IPS-NIHi11 (cell line): ENCODE data around the gene SLF2.

Source experiments
- DNase-seq: peaks from one replicate; pipeline ENCODE4 v3.0.0; 2012; ENCODE audit warnings: mixed read lengths, low spot score

The SLF2 gene

DNA sequence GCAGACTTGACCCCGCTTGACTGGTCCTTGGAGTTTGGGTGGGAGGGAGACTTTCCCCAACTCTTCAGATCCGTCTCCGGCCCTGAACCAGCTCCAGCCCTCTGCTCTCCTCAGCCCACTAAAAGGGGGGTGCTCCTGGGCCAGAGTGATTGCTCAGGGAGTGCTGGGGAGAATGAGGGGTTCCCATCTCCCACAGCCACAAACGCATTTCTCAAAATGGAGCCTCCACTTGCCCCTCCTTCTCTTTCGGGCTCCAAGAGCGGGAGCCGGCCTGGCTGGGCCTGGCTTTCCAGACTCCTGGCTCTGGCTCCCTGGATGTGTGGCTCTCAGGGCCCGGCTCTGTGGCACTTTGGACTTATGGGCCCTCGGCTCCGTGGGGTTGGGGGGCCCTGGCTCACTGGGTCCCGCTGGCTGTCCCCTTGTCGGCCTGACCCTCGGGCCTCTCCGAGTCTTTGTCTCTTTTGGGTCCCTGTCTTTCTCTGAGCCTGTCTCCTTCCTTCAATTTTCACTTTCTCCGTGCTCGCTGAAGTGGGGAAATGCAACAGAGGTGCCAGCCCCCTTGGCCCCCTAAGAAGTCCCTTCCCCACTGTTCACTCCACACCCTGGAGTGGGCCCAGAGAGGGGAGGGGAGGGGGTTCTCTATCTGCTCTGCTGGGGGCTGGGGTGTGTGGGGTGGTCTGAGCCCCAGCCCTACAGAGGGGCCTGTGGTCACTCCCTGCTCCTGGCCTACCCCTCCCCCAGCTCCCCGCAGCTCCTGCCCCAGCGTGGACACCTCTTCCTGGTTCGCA lies 87.6 kb downstream of the SLF2 start:
- DNase-seq, result no peak

DNA sequence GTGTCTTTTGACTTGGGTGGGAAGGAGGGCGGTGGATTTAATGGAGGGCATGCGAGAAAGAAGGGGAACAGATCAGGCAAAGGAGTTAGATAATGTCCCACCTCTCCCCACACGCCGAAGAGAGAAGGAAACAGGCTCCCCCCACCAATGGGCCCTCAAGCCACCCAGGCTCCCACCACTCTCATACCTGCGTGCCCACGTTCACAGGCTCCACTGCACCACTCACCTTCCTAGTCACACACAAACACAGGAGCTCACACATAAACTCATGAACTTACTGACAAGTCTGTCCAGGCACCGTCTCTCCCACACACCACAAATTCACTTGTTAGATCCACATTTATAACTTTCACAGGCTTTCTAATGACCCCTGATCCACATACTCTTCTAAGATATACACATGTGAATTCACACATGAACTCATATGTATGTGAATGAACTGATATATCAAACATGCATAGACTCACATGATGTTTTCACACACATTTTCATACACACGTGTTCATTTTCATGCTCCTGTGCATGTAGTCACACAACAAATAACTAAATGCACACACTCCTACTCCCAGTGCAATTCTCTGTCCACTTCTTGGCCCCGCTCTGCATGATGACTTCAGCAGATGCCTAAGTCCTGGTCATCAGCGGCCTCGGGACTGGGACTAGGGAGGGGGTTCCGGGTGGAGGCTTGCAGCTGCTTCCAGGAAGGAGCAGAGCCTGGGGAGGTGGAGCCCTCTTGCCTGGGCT lies 88.3 kb downstream of the SLF2 start:
- no peak for DNase-seq

DNA sequence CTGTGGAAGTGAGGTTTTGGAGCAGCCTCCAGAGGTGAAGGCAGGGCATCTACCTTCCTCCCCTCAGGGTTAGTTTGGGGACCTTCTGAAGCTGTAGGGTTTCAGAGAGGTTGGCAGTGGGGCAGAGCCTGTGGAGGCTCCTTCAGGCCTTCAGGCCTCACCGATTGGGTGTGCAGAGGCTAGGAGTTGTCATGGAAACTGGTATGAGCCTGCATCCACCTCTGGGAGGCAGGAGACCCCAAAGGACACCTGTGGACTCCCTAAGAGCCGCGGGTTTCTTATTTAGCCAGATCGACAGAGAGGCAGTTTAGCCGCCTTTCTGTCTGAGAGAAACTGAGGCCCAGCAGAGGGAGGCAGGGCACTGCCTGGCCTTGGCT lies 88.9 kb downstream of the SLF2 start:
- no peak for DNase-seq

DNA sequence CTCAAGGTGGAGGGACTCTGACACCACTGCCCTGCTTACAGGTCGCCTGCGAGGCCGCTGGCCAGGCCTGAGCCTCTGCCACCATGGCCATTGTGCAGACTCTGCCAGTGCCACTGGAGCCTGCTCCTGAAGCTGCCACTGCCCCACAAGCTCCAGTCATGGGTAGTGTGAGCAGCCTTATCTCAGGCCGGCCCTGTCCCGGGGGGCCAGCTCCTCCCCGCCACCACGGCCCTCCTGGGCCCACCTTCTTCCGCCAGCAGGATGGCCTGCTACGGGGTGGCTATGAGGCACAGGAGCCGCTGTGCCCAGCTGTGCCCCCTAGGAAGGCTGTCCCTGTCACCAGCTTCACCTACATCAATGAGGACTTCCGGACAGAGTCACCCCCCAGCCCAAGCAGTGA lies 89.7 kb downstream of the SLF2 start:
- DNase-seq, result no peak

DNA sequence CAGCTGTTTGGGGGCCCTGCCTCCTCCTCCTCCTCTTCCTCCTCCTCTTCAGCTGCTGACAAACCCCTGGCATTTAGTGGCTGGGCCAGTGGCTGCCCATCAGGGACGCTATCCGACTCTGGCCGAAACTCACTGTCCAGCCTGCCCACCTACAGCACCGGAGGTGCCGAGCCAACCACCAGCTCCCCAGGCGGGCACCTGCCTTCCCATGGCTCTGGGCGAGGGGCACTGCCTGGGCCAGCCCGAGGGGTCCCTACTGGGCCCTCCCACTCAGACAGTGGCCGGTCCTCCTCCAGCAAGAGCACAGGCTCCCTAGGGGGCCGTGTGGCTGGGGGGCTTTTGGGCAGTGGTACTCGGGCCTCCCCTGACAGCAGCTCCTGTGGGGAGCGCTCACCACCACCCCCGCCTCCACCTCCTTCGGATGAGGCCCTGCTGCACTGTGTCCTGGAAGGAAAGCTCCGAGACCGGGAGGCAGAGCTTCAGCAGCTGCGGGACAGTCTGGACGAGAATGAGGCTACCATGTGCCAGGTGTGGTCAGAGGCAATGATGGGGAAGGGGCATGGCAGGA lies 91.0 kb downstream of the SLF2 start:
- no peak for DNase-seq

DNA sequence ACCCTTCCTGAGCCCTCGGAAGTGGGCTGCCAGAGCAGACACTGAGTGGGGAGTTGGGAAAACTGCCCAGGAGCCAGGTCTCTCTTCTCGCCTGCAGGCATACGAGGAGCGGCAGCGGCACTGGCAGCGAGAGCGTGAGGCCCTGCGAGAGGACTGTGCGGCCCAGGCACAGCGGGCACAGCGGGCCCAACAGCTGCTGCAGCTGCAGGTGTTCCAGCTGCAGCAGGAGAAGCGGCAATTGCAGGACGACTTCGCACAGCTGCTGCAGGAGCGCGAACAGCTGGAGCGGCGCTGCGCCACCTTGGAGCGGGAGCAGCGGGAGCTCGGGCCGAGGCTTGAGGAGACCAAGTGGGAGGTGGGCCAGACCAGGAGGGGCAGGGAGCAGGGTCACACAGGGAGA lies 92.6 kb downstream of the SLF2 start:
- no peak for DNase-seq

DNA sequence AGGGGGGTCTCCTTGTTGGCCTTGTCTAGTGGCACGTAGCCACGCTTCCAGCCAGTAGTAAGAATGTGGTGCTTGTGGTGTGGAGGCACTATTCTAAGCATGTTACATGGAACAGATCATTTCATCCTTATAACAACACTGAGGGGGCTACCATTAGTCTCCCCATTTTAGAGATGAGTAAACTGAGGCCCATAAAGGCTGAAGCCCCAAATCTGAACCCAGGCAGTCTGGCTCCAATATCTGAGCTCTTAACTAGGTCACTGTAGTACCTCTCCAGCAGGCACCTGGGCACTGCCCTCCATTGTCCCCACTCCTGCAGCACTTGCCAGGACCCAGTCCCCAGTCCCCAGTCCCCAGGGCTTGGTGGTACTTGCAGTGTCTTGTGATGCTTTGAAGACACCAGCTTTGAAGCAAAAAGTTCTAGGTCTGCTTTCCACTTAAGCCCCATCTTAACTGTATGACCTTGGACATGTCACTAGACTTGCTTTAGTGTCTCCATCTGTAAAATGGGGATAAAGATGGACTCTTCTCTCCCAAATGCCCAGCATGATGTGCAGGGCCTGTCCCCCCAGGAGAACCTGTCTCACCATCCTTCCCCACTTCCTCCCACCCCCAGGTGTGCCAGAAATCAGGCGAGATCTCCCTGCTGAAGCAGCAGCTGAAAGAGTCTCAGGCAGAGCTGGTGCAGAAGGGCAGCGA lies 93.3 kb downstream of the SLF2 start:
- no peak for DNase-seq

DNA sequence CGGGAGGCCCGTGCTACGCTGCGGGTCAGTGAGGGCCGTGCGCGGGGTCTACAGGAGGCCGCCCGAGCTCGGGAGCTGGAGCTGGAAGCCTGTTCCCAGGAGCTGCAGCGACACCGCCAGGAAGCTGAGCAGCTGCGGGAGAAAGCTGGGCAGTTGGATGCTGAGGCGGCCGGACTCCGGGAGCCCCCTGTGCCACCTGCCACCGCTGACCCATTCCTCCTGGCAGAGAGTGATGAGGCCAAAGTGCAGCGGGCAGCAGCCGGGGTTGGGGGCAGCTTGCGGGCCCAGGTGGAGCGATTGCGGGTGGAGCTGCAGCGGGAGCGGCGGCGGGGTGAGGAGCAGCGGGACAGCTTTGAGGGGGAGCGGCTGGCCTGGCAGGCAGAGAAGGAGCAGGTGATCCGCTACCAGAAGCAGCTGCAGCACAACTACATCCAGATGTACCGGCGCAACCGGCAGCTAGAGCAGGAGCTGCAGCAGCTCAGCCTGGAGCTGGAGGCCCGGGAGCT lies 93.9 kb downstream of the SLF2 start:
- no peak for DNase-seq

DNA sequence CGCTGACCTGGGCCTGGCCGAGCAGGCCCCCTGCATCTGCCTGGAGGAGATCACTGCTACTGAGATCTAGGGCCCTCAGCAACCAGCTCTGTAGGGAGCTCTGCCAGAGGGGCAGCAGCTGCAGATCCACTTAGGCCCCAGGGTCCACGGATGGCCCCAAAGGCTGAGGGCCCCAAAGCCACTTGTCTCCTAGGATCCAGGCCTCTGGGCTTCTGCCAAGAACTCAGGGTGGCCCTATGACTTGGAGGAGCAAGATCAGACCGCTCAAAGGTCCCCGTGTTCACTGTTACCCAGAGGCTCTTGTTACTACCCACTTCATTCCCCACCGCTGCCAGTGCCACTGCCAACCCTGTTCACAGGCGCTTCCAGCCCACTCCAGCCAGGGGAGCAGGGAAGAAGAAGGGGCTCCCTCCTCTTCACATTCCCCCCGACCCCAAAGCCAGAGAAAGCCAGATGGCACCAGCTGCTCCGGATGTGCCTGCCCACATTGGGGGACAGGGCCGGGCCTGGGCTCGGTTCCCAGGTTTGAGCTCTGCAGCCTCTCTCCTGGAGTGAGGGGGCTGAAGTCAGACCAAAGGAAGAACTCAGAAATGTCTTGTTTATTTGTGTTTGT lies 94.4 kb downstream of the SLF2 start:
- DNase-seq, result no peak

DNA sequence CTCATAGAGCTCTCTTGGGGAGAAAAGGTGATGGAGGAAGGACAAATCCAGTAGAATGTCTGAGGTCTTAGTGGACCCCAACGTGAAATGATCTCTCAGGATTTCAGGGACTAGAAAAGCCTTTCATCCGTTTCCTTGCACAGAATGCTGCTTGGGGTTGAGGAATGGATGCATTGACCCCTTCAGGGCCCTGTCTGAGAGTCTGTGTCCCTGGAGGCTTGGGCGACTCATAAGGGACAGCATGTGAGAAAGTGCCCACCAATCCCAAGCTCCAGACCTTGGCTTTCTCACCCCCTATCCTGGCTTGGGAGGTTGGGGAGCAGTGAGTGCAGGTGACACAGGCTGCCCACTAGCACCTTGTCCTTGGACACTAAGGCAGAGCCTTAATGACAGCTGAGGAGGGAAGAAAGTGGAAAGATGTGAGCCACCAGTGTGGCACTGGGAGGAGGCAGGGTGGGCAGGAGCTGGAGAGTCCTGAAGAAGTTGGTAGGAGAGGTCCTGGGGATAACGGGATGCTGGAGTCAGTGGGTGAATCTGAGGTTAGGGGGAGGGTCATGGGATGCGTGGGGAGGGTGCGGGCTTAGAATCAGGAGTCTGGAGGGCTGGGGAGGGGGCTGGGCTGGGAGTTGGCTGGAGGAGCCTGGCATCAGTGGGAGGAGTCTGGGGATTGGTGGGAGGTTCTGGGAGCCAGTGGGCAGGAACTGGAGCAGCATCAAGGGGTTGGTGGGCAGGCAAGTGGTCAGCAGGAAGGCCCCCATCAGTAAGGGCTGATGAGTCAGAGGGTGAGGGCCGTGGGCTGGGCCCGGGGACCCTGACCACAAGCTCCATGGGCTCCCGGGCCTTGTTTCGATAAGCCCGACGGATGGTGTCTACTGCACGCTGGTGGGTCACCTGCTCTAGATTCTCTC lies 95.4 kb downstream of the SLF2 start:
- DNase-seq, result no peak

DNA sequence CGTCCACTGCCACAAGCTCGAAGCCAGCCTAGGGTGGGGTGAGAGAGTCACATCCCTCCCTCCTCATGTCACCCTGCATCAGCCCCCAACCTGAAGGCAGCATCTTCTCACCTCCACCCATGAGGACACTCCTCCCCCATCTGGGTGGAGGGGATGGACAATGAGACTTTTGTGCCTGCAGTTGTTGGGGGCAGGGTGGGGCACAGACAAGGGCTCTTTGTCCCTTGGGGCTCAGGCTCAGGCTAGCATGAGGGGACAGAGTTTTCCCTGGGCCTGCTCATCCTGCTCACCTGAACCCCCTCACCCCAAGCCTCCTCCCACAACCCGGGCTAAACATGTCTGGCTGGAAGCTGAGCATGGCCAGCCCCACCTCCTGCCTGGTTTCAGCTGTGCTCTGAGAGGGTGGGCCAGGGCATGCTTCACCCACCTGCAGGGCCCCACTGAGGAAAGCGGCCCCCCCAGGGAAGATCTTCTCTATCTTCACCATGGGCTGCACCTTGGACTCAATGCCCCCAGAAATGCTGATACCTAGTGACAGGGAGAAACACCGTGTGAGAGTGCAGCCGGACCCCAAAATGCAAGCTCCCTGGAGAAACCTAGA lies 96.2 kb downstream of the SLF2 start:
- no peak for DNase-seq

DNA sequence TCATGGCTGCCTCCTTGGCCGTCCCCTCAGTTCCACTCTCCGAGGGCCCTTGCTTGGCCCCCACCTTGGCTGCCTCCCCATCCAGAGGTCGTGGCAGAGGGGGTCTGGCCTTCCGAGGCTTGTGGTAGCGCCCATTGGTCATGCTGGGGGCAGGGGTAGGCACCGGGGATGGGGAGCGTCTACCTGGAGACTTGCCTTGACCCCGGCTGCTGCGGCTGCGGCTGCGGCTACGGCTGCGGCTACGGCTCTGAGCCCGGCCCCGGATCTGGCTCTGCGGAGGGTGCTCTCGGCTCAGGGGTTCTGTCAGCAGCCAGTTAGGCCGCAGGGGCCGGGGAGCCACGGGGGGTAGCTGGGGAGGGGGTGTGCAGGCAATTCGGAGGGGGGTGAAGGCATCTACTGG lies 97.6 kb downstream of the SLF2 start:
- no peak for DNase-seq

DNA sequence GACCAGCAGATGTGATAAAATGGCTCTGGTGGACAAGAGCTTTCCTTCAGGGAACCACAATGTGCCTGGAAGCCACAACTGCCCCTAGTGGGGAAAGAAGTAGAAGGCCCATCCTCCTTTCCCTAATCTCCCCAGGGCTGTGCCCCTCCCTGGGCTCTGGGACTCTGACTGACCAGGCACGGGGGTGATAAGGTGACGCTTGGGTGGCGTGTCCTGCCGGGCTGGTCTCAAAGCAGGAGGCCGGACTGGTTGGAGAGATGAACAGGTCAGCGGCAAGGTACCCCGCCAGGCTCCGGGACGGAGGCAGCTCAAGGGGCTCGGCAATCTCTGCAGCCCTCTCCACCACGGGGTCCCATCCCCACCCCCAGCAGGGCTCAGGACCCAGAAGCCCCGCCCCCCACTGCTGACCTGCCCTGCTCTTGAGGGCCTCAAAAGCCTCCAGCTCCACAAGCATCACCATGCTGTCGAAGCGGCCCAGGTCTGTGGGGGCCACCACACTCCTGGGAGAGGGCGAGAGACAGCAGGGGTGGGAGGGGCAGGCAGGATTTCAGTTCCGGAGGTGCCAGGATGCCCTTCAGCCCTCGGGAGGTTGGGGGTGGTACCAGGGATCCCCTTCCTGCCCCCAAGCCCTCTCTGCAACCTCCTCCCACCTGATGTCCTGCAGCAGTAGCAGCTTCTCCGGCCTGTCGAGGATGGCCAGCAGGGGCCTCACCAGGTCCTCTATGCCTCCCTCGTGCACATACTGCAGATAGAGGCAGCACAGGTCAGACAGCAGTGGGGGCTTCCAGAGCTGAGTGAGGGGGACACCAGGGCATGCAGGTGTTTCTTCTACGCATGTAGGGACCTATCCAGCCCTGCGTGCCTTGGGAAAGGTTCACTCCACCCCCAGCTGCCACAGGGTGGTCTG lies 99.0 kb downstream of the SLF2 start:
- DNase-seq, result peak; percentile 58

DNA sequence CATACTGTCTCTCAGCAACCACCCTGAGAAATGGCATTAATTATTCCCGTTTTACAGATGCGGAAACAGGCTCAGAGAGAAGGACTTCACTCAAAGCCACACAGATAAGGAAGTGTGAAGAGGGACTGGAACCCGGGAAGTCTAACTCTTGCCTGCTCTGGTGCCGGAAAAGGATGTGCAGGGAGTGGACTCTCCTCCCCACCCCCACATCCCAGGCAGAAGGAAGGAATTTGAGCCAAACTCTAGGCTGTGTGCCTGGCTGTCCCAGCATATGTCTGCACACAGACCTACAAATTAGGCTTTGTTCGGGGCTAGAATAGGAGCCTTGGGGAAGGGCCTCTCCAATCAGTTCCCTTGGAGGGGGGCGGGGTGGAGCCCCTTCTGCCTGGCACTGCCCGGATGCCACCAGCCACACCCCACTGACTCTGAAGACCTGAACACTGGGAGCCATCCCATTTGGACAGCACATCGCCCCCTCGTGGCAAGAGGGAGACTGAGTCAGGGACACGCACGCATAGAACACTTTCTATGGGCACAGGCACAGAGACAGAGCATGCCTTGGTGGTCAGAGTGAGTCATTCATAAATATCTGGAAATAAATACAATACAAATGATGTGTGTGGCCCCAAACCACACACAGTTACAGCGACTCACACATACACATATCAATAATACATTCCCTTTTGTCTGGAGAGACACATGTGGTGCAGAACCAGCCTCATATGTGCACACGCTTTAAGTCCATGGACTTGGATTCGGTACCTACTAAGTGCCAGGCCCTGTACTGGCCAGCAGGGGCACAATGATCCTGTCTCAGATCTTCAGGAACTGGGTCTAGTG lies 100.0 kb downstream of the SLF2 start:
- DNase-seq, result peak; percentile 79

DNA sequence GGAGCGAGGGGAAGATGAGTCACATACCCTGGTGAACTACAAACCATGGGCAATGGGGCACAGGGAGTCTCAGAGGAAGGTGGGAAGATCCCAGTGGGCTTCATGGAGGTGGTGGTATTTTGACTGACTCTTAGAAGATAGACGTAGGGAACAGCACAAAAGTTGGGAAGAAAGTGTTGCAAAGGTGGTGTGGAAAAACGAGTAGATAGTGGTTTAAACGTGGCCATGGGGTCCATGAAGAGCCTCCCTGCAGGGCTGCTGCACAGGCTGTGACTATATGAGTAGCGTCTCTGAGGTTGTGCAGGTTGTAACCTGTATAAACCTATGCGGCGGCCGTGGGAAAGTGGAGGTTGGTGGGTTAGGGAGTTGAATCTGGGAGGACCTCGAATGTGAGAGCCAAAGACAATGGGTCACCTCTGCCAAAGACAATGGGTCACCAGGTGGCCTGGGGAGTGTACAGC lies 100.6 kb downstream of the SLF2 start:
- DNase-seq, result no peak

DNA sequence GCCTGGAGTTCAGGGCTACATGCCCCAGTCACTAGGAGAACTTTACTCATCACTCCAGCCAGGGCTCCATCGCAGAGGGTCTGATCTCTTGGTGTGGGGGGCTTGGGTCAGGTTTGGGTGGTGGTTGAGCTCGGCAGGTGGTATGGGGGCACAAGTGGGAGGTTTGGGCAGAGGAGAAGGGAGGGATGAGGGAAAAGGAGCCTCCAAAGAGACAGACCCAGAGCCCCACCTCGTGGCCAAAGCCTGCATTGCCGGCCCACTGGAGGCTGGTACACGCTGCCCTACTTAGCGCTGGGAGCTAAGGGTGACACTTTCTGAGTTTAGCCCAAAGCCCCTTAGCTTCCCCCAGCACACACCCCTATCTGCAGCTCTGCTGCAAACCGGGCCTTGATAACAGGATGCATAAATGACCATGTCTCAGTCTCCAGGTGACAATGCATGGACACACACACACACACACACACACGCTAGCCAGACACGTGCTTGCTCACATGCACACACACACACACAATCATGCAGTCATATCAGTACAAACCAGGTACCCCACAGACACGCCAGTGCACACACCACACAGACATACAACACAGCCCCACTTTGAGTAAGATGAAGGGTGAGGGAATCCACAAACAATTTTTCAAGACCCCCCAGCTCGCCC lies 101.6 kb downstream of the SLF2 start:
- DNase-seq, result peak; percentile 80
